Measurements from ENCODE around the gene GCNT2.
"Not testable (repeated sequence)": the region's sequence is repeated elsewhere in the genome, so short reads cannot be mapped to it uniquely, and the experiment has no call there.

The GCNT2 gene

DNA sequence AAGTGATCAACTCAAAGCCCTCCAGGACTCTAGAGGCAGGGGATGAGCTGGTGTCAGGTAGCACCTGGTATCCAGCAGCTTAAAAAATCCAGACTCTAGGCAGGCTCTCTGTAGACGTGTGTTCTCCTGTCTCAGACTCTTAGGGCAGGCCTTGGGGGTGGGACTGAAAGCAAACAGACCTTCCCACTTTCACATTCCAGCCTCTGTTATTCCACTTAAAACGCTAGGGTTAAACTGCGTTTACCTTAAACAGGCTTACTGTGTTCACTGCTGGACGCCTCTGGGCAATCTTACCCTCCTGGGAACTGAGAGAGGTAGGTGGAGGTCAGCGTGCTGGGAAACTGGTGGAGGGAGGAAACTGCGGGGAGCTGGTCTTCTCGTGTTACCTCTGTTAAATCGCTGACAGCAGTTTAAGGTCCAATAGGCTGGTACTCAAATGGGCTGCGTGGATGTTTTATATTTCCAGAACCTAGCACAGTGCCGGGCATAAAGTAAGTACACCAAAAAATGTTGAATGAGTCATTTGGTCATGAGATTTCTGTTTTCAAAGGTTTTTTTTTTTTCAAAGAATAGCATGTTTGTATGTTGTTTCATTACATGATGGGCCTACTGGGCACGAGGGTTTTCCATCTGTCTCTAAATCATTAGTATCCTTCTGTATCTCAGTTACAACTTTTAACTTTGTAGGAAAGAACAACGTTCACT is at the start of gene GCNT2:
TSS of gene GCNT2 (plus strand) at position 248 of the 705 bp plus-strand sequence. CDS start 7,561 bp downstream, outside the sequence.
- peak; percentile 43 for DNase-seq (ENCODE audit: low spot score)

DNA sequence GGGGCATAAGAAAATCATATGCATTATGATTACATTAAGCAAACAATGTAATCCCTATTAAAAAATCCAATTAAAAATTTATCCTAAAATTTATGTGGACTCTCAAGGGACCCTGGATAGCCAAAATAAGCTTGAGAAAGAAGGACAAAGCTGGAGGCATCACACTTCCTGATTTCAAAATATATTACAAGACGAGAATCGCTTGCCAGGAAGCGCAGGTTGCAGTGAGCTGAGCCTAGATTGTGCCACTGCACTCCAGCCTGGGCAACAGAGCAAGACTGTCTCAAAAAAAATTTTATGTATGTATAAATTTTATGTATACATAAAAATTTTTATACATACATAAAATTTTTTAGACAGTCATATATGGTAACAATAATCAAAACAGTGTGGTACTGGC is 48.5 kb upstream of the GCNT2 start:
- DNase-seq (ENCODE audit: low spot score) = no peak

DNA sequence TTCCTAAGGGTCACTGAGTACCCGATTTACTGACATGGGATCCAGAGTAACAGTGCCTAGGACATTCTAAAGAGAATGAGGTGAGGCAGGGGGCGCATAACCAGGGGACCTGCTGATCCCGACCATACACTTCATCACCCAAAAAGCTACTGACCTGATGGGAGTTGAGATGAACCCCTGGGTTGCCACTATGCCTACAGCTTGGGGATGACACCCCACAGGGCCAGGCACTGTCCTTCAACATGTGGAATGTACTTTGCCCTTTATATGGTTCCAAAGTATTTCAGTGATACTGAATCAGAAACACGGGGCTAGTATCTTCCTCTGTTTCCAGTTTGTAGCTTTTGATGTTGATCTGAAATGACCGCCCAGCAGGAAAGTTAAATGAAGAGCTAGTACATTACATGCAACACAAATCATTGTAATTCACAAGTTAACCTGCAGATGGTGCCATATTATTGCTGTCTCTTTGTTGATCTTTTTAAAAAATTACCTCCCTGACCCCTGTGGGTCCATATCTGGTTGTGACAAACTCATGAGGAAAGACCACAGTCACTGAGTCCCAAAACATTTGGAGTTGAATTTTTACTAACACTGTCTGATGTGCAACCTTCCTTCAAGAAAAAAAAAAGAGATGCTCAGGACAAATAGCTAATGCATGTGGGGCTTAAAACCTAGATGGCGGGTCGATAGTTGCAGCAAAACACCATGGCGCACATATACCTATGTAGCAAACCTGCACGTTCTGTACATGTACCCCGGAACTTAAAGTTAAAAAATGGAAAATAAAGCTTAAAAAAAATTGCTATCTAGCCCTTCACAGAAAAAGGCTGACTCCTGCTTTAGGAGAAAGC is 42.7 kb upstream of the GCNT2 start:
- peak; percentile 64 for DNase-seq (ENCODE audit: low spot score)

DNA sequence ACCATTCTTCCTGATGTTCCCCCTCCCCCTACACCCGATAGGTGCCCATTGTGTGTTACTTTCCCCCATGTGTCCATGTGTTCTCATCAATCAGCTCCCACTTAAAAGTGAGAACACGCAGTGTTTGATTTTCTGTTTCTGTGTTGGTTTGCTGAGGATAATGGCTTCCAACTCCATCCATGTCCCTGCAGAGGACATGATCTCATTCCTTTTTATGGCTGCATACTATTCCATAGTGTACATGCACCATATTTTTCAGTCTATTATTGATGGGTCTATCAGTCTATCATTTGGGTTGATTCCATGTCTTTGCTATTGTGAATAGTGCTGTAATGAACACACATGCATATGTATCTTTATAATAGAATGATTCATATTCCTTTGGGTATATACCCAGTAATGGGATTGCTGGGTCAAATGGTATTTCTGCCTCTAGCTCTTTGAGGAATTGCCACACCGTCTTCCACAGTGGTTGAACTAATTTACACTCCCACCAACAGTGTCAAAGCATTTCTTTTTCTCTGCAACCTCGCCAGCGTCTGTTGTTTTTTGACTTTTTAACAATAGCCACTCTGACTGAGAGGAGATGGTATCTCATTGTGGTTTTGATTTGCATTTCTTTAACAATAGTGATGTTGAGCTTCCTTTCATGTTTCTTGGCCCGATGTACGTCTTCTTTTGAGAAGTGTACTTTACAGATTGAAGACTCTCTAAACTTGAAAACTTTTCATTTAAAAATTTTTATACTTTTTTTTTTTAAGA is 41.0 kb upstream of the GCNT2 start:
- DNase-seq (ENCODE audit: low spot score) = no peak

DNA sequence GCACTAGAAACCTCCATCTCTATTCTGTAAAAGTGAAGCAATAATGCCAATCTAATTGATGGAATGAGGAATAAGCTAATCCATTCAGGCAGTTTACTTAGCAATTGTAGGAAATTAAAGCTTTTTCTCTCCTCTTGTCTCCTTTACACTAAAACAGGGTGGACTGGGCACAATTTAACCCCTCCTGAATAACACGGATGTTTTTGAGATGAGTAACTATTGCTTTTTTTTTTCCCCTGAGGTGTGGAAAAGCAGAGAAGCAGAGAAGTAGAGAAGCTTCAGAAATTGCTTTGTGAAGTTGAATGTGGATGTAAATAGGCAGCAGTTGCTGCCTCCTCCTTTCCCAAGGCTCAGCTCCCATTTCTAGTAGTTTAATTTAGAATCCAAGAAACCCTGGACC is 40.0 kb upstream of the GCNT2 start:
- no peak for DNase-seq (ENCODE audit: low spot score)

DNA sequence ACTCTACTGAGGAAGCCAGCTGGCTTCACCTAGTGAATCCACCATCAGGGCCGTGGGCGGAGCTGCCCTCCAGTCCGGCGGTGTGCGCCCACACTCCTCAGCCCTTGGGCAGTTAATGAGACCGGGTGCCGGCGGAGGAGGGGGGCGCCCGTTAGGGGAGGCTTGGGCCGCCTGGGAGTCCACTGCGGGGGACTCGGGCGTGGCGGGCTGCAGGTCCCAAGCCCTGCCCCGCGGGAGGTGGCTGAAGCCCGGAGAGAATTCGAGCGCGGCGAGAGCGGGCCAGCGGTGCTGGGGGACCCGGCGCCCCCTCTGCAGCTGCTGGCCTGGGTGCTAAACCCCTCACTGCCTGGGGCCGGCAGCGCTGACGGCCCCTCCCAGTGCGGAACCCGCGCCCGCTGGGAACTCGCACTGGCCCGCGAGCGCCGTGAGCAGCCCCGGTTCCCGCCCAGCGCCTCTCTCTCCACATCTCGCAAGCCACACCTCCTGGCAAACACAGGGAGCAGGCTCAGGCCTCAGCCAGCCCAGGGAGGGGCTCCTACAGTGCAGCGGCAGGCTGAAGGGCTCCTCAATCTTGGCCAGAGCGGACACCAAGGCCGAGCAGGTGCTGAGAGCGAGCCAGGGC is 38.4 kb upstream of the GCNT2 start:
- DNase-seq (ENCODE audit: low spot score) = no peak

DNA sequence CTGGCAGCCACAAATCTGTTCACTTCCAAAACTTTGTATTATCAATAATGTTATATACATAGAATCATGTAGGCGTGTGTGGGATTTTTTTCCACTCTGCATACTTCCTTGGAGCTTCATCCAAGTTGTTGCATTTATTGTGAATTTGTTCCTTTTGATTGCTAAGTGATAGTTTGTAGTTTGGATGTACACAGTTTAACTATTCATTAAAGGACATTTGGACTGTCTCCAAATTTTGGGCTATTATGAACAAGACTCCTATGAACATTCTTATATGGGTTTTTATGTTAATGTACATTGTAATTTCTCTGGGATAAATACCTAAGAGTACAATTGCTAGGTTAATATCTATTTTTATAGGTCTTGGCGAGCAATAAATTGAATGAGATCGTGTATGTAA is 36.2 kb upstream of the GCNT2 start:
- no peak for DNase-seq (ENCODE audit: low spot score)

DNA sequence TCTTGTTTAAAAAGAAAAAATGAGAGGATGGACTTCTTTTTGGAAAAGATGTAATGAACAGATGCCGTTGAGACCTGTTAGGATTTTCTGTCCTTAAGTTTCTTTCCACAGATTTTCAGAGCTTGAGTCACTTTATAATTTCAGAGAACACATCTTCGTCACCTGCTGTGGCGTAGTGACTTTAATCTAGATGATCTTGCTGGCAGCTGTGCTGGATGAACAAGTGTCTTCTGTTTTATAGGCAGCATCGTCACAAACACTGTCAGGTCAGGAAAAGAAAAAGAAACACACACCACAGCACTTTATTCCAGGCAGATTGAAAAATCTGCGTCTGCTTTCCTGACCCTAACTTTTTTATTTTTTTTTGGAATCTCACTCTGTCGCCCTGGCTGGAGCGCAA is 35.7 kb upstream of the GCNT2 start:
- no peak for DNase-seq (ENCODE audit: low spot score)

DNA sequence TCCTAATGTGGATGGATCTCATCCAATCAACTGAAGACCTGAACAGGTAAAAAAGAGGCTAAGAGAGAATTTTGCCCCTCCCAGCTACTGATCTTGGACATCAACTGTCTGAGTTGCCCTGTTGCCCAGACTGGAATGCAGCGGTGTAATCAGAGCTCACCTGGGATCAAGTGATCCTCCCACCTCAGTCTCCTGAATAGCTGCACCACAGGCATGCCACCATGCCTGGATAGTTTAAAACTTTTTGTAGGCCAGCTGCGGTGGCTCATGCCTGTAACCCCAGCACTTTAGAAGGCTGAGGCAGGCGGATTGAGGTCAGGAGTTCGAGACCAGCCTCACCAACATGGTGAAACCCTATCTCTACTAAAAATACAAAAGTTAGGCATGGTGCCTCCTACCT is 34.9 kb upstream of the GCNT2 start:
- DNase-seq (ENCODE audit: low spot score) = no peak

DNA sequence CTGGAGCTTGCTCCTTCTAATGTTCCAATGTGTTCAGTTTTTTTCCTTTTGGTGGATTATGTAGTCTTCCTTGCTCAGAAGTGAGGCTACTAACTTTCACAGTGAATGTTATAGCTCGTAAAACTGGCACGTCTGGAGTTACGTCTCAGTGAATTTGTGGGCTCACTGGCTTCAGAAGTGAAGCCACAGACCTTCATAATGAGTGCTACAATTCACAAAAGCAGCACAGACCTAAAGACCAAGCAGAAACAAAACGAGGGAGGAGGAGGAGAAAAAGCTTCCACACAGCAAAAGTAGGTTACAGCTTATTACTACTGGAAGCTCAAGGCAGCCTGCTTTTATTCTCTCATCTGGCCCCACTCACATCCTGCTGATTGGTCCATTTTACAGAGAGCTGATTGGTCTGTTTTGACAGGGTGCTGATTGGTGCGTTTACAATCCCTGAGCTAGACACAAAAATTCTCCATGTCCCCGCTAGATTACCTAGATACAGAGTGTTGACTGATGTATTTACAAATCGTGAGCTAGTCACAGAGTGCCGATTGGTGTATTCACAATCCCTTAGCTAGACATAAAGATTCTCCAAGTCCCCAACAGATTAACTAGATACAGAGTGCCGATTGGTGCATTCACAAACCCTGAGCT is 34.1 kb upstream of the GCNT2 start:
- DNase-seq (ENCODE audit: low spot score) = not testable (repeated sequence)

DNA sequence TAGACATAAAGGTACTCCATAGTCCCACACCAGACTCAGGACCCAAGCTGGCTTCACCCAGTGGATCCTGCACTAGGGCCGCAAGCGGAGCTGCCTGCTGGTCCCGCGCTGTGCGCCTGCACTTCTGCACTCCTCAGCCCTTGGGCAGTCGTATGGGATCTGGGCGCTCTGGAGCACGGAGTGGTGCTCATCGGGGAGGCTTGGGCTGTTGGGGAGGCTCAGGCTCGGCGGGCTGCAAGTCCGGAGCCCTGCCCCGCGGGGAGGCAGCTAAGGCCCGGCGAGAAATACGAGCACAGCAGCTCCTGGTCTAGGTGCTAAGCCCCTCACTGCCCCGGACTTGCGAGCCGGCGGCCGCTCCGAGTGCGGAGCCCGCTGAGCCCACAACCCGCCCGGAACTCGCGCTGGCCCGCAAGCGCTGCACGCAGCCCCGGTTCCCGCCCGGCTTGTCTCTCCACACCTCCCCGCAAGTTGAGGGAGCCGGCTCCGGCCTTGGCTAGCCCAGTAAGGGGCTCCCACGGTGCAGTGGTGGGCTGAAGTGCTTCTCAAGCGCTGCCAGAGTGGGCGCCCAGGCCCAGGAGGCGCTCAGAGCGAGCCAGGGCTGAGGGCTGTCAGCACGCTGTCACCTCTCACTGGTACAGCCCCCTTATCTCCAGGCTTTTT is 33.4 kb upstream of the GCNT2 start:
- DNase-seq (ENCODE audit: low spot score) = no peak

DNA sequence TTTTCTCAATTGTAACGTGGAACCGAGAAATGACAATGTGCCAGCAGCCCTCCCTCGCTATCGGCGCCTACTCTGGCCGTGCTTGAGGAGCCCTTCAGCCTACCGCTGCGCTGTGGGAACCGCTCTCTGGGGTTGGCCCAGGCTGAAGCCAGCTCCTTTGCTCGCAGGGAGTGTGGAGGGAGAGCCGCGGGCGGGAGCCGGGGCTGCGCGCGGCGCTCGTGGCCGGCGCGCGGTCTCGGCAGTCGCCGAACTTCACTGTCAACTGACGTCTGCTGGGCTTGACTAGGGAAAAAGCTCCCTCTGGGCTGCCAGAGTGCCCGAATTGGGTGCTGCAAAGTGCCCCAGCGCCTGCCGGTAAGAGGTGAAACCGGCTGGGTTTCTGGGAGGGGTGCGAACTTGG is 29.7 kb upstream of the GCNT2 start:
- no peak for DNase-seq (ENCODE audit: low spot score)

DNA sequence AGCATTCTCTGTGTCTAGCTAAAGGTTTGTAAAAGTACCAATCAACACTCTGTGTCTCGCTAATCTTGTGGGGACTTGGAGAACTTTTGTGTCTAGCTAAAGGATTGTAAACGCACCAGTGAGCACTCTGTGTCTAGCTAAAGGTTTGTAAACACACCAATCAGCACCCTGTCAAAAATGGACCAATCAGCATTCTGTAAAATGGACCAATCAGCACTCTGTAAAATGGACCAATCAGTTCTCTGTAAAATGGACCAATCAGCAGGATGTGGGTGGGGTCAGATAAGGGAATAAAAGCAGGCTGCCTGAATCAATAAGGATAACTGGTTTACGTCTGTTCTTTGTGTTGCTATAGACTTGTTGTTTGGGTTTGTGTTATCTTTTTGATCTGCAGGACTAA is 29.2 kb upstream of the GCNT2 start:
- DNase-seq (ENCODE audit: low spot score) = not testable (repeated sequence)

DNA sequence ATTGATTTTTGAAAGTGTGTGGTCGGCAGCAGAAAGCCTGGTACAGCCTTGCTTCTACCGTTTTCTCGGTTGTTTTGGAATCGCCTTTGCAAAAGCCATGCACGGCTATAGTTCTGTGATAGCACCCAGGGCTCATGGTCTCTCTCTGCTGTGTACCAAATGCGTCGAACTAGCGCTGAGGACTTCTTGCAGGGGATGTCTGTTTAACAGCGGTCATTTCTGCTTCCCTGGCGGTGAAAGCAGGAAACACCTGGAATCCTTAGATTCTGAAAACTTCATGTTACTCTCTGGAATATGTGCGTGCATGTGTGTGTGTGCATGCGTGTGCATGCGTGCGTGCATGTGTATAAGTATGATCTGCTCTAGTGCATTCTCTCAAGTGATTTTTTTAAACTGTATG is 26.1 kb upstream of the GCNT2 start:
- no peak for DNase-seq (ENCODE audit: low spot score)

DNA sequence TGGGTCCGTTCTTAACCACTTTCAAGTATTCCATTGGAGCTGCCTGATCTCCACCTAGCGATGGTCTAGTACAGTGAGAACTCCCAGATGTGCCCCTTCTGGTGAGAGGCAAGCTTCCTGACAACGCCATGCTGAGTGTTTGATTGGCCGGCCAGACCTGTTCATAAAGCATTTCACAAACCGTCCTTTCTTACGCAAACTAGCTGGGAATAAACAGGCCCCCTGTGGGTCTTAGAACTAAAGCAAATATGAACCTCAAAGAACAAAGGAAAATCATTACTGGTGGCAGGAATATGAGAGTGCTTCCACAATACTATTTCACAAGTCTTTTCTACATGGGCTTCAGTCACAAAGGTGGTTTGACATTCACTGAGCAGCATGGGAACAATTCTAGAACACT is 15.6 kb upstream of the GCNT2 start:
- DNase-seq (ENCODE audit: low spot score) = no peak

DNA sequence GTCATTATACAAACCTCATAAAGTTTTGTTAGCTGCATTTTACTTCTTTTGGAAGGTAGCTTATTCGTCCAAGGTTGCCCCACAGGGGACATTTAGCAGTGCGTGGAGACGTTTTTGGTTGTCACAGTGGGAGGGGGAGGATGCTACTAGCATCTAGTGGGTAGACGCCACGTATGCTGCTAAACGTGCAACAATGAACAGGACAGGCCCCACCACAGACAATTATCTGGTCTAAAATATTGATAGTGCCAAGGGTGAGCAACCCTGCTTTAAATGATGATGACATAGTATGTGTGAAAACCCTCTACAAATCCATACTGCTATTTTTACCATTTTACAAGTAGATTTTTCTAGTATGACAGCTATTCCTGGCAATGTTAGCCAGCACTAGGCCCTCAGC is 13.9 kb upstream of the GCNT2 start:
- DNase-seq (ENCODE audit: low spot score) = no peak

DNA sequence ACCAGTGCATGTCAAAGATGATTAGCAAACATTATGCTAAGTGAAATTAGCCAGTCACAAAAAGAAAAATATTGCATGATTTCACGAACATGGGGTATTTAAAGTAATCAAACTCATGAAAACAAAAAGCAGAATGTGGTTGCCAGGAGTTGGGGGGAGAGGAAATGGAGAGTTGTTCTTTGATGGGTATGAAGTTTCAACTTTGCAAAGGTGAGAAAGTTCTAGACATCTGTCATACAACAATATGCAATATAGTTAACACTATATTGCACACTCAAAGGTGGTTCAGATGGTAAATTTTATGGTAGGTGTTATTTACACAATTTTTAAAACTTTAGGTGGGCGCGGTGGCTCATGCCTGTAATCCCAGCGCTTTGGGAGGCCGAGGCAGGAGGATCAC is 13.4 kb upstream of the GCNT2 start:
- DNase-seq (ENCODE audit: low spot score) = no peak

DNA sequence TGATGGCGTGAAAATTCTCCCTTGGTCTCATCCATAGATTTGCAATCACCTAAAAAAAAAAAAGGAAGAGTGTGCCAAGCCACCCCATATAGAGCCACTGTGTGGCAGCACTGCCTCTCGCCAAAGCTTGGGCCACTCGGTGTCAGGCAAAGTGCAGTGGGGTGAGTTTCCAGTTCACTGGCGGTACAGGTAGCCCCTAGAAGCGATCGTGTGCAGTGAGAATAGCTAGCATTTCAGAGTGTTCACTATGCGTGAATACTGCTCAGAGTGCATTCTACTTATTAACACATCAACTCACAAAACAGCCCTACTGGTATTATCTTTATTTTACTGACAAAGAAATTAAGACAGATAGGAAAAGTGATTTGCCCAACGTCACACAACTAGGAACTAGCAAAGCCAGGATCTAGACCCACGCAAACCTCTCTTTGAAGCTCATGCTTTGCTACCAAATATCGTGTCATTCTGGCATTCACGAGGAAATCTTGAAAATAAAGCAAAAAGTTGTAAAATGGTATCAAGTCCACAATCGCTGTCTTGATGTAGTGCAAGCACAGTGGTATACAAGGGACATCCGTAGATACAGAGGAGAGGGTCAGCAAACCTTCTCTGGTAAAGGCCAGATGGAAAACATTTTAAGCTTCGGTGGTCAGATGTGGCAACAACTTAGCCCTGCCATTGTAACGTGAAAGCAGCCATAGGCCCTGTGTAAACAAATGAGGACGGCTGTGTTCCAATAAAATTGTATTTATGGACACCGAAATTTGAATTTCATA is 10.4 kb upstream of the GCNT2 start:
- peak; percentile 77 for DNase-seq (ENCODE audit: low spot score)

DNA sequence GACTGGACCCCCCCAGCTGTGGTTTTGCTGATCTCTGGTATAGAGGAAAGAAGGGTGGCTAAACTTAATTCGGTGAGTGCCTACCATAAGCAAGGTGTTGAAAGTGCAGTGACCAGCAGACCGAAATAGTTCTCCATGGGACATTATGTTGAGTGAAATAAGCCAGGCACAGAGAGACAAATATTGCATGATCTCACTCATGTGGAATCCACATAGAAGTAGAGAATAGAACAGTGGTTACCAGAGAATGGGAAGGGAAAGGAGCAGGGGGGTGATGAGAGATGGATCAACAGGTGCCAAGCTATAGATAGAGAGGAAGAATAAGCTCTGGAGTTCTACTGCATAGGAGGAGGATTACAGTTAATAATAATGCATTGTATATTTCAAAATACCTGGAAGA is 9.7 kb upstream of the GCNT2 start:
- DNase-seq (ENCODE audit: low spot score) = no peak

DNA sequence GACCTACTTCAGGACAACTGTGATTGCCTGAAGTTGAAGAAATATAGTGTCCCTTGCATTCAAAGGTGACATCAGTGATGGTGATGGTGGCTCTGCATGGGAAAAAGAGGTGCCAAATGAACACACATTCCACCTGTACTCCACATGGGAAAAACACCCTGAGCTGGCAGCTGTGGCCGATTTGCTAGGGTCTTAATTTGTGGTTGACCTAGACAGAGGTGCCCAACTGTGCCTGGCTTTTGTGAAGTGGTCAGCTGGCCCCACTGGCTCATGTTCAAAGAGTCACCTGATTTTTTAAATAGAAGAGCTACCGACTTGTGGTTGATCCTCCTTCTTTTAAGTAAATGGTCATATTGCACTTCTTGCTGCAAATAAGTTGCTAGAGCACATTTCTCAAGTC is 7.6 kb upstream of the GCNT2 start:
- no peak for DNase-seq (ENCODE audit: low spot score)
